ENCODE measurements around the gene PPM1L. TPM values are rescaled to one million over a fixed set of nuclear protein-coding genes. Genes with fewer than 3 reads are reported as not detected.
A peak's percentile ranks its signal among the peaks of the same experiment; 100 is the strongest.

The PPM1L gene
- polyA plus RNA-seq, 1 donor (not counting 4 experiments of a cell fraction or from before 2014, with no cell fraction given), result 0.58 TPM

GRCh38 chr3:160719710-160720109 is 36.3 kb upstream of the PPM1L start:
- no peaks in the 10 kb centered on the region for H3K79me2 ChIP-seq (ENCODE audit: control insufficient read depth, insufficient read depth, low read length)
- peaks cover 9% of the 10 kb centered on the region for H3K4me1 ChIP-seq (ENCODE audit: control insufficient read depth, extremely low read depth, insufficient read depth, low read length)
- no peaks in the 10 kb centered on the region for H3K9me3 ChIP-seq (ENCODE audit: control insufficient read depth, low read depth, low read length)
- TF ChIP-seq CTCF (optimal IDR thresholded peaks at IDR 0.05 in 1 of 3, IDR thresholded peaks at IDR 0.05 in 1 of 3, conservative IDR thresholded peaks at IDR 0.05 in 1 of 3; ENCODE audit: extremely low read depth in 1 of 3, insufficient read depth in 2 of 3, low read length in 3 of 3) (no peak), EZH2 (IDR thresholded peaks at IDR 0.05; ENCODE audit: low read length) (no peak)
- FAIRE-seq (no peak), DNase-seq (ENCODE audit: low read depth, low spot score) (no peak)
- H3K27me3 ChIP-seq (ENCODE audit: control insufficient read depth, extremely low read depth, insufficient read depth, low read length), result no peaks in the 10 kb centered on the region
- no peak overlapping the region for H3K9ac ChIP-seq (ENCODE audit: control insufficient read depth, extremely low read depth, insufficient read depth, low read length)
- no peak overlapping the region for H3K27ac ChIP-seq (ENCODE audit: control insufficient read depth, insufficient read depth, low read length)
- no peaks in the 10 kb centered on the region for H3K9me1 ChIP-seq (ENCODE audit: control insufficient read depth, extremely low read depth, insufficient read depth, low read length)
- peak overlapping the region; percentile 94 for H2AFZ ChIP-seq (ENCODE audit: control insufficient read depth, low read length)
- H4K20me1 ChIP-seq (ENCODE audit: control insufficient read depth, extremely low read depth, insufficient read depth, low read length), result no peaks in the 10 kb centered on the region
- dilution Hi-C loops (cut with MboI; ENCODE audit: extremely low pct_ligation_motif_present, low sequenced_read_pairs), result loop anchor here (25.0 kb wide), 1 partner anchor 218 kb away; no protein-coding TSS in a partner anchor
- H3K36me3 ChIP-seq (ENCODE audit: control insufficient read depth in 2 of 2, extremely low read depth in 1 of 2, insufficient read depth in 2 of 2, low read length in 2 of 2), result no peaks in the 10 kb centered on the region
- H3K4me2 ChIP-seq (ENCODE audit: control insufficient read depth, extremely low read depth, insufficient read depth, low read depth, low read length), result peak overlapping the region; percentile 17
- H3K4me3 ChIP-seq (ENCODE audit: control insufficient read depth in 2 of 3, extremely low read depth in 1 of 3, insufficient read depth in 2 of 3, low read depth in 1 of 3, low read length in 3 of 3), result no peak overlapping the region

GRCh38 chr3:160720123-160720746 is 35.8 kb upstream of the PPM1L start:
- Histone ChIP-seq H3K4me3 (ENCODE audit: control insufficient read depth in 2 of 3, extremely low read depth in 1 of 3, insufficient read depth in 2 of 3, low read depth in 1 of 3, low read length in 3 of 3) (no peak overlapping the region), H4K20me1 (ENCODE audit: control insufficient read depth, extremely low read depth, insufficient read depth, low read length) (no peaks in the 10 kb centered on the region), H3K4me2 (ENCODE audit: control insufficient read depth, extremely low read depth, insufficient read depth, low read depth, low read length) (no peak overlapping the region), H3K9ac (ENCODE audit: control insufficient read depth, extremely low read depth, insufficient read depth, low read length) (no peak overlapping the region), H3K9me3 (ENCODE audit: control insufficient read depth, low read depth, low read length) (no peaks in the 10 kb centered on the region), H3K79me2 (ENCODE audit: control insufficient read depth, insufficient read depth, low read length) (no peaks in the 10 kb centered on the region), H3K9me1 (ENCODE audit: control insufficient read depth, extremely low read depth, insufficient read depth, low read length) (no peaks in the 10 kb centered on the region), H3K36me3 (ENCODE audit: control insufficient read depth in 2 of 2, extremely low read depth in 1 of 2, insufficient read depth in 2 of 2, low read length in 2 of 2) (no peaks in the 10 kb centered on the region), H3K27ac (ENCODE audit: control insufficient read depth, insufficient read depth, low read length) (no peak overlapping the region), H2AFZ (ENCODE audit: control insufficient read depth, low read length) (peak overlapping the region; percentile 94), H3K27me3 (ENCODE audit: control insufficient read depth, extremely low read depth, insufficient read depth, low read length) (no peaks in the 10 kb centered on the region), H3K4me1 (ENCODE audit: control insufficient read depth, extremely low read depth, insufficient read depth, low read length) (peaks cover 9% of the 10 kb centered on the region)
- TF ChIP-seq CTCF (optimal IDR thresholded peaks at IDR 0.05 in 1 of 3, IDR thresholded peaks at IDR 0.05 in 1 of 3, conservative IDR thresholded peaks at IDR 0.05 in 1 of 3; ENCODE audit: extremely low read depth in 1 of 3, insufficient read depth in 2 of 3, low read length in 3 of 3) (peak in 2 of 3 experiments; percentile 28 to 38), EZH2 (IDR thresholded peaks at IDR 0.05; ENCODE audit: low read length) (no peak)
- FAIRE-seq (peak; percentile 53), DNase-seq (ENCODE audit: low read depth, low spot score) (no peak)
- dilution Hi-C loops (cut with MboI; ENCODE audit: extremely low pct_ligation_motif_present, low sequenced_read_pairs), result loop anchor here (25.0 kb wide), 1 partner anchor 217 kb away; no protein-coding TSS in a partner anchor

Measured in keratinocyte (primary cell).